Stimulated activated CD8-positive, alpha-beta memory T cell treated with anti-CD3 and anti-CD28 coated beads, Interleukin-7, amount 100 ng/mL, for 48 hours (primary cell): ENCODE data around the gene WDR5.

Experiments
- DNase-seq, 2 donors: peaks; one replicate each; pipeline ENCODE4 v3.0.0-alpha.2; 2020; ENCODE audit warnings: low read depth in 1 of 2; ENCODE audit errors: extremely low read depth in 1 of 2

The WDR5 gene

DNA sequence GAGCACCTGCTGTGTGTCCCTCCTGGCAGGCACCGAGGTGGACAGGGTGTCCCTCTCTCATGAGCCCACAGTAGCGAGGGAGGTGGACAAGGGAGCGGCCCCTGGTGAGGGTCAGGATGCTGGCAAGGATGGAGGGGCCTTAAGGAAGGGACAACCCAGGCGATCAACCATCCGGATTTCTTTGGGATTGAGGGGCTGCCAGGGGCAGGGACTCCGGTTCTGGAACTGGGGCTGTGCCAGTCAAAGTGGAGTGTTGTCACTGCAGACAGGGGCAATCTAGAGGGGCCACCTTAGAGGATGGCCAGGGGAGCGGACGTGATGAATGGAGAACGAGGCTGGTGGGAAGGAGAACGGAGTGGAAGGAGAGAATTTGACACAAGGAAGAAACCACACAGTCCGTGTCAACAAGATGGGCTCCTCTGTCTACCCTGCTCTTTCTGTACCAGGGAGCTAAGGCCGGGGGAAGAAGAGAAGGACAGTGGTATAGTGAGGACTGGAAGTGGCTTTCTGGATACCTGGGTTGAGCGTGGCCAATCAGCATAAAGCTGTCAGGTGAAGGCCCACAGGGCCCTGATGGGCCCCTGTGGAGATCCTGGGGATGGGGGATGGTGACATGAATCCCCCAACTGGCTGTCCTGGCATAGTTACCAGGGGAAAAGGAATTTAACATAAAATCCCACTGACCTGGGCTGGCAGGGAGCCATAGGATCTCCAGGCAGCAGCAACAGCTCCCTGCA lies 4.2 kb upstream of the WDR5 start:
- no peak for DNase-seq

DNA sequence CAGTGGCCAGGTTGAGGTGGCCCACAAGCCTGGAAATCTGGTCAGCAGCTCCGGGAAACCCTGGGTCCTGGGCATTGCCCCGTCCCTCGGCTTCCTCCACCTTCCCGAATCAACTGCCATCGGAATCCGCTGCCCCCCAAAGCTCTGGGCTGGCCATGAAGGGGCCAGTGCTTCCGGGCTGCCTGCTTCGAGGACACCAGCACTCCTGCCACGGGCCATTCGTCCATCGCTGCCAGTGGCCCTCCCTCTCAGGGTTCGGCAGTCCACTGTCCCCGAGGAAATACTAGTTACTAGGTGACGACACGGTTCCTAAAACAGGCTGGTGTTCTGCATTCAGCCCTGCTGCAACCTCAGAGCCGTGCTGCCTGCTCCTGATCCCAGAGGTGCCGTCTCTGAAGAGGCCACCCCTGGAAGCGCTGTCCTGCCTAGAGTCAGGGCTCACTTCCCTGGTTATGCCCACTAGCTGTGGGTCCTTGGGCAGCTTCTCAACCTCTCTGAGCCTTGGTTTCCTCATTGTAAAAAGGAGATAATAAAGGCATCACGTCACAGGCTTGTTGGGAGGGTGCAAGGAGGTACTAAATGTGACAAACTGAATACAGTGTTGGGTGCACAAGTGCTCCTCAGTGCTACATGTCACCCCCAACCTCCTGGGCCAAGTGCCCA lies 3.5 kb upstream of the WDR5 start:
- no peak for DNase-seq

DNA sequence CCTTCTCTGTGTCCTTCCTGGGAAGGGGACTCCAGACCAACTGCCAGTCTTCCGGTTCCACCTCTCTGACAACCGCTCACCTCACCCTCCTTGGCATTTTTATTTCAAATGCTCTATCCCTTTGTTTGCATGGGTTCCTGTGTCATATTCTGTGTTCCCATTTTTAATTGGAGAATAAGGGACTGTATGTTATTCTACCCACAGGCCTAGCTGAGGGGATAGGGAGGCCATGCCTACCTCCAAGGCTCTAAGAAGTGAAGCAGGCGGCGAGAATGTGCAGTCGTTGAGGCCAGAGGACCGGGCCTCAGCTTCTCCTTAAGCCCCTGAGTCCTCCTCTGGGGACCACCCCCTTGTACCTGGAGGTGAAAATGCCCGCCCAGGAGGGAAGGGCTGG lies 936 bp upstream of the WDR5 start:
- no peak for DNase-seq

DNA sequence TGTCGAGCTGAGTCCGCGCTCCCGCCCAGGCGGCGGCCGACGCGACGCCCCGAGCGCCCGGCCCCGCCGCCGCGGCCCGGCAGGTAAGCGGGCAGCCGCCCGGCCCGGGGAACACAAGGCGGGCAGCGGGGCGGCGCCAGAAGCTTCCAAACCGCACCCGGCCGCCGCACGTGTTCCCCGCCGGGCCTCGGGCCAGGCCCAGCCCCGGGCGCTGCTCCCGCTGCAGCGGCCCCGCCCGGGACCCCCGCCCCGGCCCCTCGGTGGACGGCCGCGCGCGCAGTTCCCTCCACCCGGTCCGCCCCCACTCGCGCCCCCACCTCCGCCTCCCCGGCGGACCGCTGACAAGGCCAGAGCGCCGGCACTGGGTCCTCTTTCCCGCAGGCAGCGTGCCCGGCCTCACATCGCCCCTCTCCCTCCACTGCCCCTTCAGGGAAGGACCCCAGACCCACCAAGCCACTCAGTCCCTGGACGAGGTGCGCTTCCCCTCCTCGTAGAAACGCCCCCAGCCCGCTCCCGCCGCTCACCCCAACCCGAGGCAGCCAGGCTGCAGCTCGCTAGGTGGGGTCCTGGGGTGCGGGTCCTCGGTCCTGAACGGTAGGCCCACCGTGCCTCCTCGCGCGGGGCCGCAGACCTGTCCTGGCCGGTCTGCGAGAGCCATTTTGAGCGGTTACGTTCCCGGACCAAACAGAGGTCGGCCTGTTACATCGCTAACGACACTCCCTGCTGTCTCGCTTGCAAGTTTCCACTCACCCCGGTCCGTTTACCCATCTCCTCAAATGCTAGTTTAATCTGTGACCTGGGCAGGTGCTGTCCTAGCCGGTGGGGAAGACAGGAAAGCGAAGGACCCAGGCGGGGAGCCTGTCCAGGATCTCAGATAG lies 475 bp downstream of the WDR5 start:
- no peak for DNase-seq

DNA sequence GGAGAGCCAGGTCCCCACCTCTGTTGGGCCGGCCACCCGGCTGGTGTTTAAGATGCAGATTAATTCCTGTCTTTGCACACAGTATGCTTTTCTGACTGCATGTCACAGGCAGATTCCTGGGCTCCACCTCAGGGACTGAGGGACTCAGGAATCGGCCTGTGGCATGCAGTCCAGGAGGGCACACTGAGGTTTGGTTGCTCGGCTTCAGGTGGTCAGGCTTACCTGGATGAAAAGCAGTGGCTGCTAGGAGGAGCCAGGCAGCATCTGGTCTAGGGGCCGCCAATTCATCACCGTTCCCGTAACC lies 1.1 kb downstream of the WDR5 start:
- DNase-seq = no peak

DNA sequence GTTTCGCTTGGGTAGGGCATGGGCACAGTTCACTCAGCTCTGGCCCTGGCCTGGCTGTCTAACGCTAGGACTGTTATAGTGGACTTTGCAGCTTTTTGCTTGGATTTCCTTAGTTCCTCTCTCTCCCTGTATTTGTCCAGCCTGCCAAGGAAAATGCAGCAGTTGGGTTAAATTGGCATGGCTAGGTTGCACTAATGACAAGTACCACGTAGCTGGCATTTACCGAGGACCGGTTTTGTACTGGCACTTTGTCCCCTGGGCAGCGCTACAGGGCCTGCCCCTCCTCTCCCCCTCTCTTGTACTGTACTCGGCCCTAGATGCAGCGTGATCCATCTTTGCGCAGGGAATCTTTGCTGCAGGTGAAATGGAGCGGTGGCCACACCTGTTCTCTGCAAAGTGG lies 2.4 kb downstream of the WDR5 start:
- no peak for DNase-seq

DNA sequence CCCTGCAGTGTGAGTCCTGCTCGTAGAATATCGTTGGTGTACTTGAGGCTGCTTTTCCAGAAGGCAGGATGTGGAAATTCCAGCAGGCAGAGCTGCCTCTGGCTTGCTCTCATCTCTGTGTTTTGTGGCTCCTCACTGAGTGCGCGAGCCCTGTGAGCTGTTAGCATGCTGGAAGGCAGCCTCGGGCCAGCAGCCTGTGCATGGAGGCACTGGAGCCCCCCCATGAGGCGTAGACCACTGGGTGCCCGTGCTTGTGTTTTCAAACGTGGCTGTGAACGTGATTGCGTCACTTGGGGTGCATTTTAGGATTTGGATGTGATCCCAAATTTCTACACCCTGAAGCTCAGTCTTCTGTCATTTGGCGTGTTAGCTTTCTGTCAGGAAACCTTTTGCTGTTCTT lies 3.2 kb downstream of the WDR5 start:
- no peak for DNase-seq

DNA sequence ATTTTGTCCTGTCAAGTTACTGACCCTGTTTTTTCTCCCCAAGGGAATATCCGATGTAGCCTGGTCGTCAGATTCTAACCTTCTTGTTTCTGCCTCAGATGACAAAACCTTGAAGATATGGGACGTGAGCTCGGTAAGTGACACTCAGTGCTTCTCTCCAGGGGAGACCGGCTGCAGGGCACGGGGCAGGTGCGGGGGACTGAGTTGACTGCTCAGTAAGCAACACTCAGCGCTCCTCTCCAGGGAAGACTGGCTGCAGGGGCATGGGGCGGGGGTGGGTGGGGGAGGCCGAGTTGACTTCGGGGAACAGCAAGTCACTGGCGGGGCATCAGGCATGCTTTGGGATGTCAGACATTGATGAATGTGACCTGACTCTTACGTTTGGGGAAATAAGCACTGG lies 6.0 kb downstream of the WDR5 start:
- DNase-seq = no peak

DNA sequence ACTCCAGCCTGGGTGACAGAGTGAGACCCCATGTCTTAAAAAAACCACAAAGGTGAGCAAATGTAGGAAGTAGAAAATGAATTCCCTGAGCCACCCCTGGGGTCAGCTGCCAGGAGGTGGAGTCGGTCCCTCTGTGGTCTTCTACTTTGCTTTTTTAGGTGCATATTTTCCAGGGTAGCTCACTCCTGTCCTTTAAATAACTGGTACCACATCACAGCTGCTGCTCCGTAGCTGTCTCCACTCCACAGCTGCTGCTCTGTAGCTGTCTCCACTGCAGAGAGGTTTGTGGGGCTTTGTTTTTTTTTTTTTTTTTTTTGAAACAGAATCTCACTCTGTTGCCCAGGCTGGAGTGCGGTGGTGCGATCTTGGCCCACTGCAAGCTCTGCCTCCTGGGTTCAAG lies 8.9 kb downstream of the WDR5 start:
- no peak for DNase-seq

DNA sequence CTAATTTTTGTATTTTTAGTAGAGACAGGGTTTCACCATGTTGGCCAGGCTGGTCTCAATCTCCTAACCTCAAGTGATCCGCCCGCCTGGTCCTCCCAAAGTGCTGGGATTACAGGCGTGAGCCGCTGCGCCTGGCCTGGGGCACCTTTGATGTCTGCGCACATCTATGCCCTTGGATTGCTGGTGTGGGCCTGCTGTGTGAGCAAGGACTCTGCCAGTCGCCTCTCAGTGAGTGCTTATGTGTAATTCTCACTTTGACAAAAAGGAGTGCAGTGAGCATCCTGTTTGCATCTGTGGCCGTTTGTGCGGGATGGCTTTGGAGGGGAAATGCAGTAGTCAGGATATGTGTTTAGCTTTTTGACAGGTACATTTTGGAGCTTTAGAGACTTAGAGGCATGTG lies 9.4 kb downstream of the WDR5 start:
- DNase-seq = no peak

DNA sequence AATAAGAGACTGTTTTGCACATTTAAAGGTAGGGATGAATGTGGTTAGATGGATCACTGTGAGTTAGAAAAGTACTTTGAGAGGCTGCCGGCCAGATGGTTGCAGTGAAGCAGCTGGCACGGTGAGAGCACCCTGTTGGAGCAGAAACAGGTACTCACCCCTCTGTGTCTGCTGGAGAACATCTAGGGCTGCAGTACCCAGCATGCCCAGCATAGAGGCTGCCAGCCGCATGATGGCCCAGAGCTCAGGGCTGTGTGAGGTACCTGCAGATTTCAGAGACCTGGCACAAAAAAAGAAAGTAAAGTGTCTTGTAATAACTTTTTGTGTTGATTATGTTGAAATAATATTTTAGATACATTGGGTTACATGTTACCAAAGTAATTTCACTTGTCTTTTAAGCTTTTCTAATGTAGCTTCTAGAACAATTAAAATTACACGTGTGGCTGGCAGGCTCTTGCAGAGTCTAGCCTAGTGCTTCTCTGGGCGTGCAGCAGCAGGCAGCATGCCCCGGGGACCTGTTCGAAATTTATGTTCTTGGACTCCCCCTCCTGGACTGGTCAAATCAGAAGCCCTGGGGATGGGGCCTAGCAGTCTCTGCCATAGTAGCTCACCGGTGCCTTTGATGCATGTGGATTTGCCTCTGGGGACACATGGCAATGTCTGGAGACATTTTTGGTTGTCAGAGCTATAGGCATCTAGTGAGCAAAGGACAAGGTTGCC lies 11.1 kb downstream of the WDR5 start:
- no peak for DNase-seq

DNA sequence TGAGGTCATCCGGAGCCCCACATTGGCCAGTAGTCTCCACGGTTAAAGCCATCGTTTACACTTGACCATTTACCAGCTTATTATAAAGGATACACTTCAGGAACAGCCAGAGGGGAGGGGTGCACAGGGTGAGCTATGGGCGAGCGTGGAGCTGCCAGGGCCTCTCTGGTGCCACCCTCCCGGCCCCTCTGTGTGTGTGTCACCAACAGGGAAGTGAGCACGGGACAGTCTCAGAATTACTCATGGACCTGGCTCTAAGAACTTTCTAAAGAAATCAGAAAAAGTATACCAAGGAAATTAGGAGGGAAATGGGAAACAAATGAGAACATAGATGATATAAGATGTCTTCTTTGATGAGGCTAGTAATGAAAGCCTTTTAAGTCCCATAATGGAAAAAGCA lies 13.5 kb downstream of the WDR5 start:
- no peak for DNase-seq

DNA sequence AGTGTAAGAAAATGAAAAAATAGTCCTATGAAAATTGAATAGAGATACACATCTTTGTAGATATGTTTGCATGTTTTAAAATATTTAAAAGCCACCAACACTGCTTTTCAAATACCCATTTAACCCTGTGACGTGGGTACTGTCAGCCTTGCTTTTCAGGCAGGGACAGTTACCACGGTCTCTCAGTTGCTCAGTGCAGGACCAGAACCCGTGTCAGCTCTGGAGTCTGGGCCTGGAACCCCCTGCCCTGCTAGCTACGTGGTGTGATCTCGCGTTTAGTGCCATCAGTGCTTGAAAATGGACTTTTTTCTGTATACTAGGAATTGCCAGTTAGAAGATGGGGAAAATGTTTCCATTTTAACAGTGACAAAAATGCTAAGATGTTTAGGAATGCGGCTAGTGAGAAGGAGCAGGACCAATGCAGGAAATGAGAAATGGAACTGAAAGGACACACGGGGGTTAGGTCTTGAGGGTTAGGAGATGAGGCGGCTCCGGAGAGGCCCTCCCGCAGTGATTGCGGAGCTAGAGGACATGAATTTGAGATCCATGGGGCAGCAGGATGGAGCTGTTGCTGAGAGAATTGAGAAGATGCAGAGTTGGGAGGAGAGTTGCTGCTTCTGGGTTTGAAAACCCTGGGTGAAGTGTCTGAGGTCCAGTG lies 14.8 kb downstream of the WDR5 start:
- DNase-seq = no peak

DNA sequence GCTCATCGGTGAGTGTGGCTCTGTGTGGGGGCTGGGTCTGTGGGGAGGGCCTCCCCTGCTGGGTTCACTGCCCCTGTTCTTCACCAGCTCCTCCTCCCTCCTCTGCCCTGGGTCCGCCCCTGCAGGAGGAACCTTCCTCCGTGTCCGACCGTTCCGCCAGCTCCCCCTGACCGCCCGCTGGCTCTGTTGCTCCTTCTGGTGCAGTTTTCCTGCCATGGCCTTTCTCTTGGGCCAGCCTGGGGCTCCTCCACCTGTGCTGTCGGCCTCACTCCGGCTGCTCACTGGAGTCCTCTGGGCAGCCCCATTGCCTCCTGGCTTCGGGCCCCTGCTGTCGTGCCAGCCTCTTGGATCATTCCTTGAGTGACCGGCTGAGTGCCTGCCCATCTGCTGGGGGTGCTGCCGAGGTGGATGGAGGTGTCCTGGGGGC lies 16.2 kb downstream of the WDR5 start:
- no peak for DNase-seq

DNA sequence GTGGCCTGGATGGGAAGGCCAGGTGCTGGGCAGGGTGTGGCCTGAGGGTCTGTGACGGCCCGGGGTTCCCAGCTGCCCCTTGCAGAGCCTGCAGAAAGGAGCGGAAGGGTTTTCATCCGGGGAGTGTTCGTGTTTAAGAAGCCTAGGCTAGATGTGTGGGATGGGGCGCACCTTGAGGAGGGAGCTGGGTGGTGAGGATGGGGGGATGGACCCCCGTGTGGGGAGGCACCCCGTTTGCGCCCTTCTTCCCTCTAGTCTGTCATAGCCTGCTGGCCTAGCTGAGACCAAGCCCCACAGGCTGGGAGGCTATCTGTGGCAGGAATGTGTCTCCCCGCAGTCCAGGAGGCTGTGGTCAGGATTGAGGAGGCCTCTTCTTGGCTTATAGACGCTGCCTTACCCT lies 16.6 kb downstream of the WDR5 start:
- no peak for DNase-seq

DNA sequence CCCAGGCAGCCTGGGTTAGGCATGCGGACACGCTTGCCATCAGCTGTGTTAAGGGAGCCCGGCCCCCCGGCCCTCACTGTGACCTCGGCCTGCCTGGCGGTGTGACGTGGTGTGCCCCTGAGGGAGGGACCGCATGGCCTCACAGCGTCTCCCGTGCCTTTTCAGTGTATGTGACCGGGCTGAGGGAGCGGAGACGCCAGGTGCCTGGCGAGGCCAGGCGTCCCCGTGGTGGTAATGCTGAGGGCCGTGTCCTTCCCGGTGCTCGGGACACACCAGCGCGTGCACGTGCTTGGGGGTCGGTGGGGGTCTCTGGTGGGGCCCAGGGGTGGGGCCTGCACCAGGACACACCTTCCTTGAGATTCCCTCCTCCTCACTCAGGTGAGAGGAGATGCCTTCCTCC lies 17.6 kb downstream of the WDR5 start:
- no peak for DNase-seq

DNA sequence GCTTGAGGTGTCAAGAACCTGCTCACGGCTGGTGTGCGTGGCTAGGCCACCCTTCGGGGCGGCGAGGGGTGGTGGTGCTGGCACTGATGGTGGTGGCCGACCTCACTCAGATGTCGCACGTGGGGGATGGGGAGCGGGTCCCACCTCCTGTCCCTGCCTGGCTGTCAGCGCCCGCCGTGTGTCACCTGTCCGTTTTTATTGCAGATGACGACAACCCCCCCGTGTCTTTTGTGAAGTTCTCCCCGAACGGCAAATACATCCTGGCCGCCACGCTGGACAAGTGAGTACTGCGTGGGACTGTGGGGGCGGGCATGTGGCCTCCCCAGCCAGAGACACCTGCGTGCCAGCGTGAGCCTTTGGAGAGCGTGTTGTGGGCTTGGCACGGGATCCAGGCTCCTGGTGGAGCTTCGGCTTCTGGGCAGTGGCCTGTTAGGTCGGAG lies 18.4 kb downstream of the WDR5 start:
- DNase-seq = no peak

DNA sequence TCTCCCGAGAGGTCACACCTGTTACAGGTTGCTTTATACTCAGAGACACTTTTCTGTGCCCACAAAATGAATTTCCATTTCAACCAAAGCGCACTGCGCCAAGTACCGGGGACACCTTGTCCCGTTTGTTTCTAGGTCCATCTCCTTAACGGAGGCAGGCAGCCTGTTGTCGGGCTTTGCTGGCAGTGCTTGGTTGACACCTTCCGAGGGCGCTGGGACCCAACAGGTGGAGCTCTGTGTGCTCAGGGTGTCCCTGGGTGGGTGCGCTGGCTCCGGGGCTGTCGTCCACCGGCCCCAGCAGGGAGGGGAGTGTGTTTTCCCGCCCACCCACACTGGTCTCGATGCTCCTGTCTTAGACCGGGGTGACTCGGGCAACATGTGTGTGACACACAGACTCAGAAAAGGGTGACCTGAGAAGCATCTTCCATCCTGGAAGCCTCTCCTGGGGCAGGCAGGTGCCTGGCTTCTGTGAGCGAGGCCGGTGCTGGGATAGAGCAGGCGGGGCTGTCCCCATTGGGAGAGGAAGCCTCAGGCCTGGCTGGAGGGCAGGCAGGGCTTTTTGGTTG lies 20.0 kb downstream of the WDR5 start:
- no peak for DNase-seq

DNA sequence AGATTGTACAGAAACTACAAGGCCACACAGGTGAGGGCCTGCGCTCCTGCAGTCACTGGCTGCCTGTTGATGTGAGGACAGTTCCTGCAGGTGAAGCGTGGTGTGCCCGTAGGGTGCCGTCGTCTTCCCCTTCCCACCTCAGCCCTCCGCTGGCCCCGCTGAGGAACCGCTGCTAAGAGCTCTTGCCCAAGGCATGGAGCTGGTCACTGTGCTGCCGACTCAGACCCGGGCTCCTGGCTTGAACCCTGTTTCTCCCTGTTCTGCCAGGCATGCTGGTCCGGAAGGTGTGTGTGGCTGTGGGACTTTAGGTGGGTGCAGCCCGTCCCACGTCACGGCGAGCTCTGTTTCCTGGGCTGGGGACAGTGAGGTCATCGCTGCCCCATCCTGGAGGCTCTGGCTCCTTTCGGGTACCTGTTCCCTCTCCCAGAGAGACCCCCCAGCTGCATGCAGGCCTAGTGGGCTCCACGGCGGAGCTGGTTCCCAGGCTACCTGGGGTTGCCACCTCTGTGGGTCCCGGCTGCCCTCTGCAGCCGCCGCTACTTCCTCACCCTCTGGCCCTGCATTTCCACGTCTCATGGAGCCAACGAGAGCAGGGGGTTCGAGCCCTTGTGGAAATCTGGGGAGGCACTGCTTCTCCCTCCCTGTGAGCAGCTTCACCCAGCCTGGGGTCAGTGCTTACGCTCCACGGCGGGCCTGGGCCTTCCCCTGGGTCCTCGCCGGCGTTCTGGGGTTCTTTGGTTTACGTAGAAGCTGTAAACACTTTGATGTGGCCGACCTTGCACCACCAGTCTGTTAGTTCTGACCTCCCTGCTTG lies 20.9 kb downstream of the WDR5 start:
- DNase-seq = no peak
